ENCODE results near the gene DNAAF3. TPM values are rescaled to one million over a fixed set of nuclear protein-coding genes. Genes with fewer than 3 reads are reported as not detected.
A peak's percentile ranks its signal among the peaks of the same experiment; 100 is the strongest.

DNAAF3 gene
- total RNA-seq, 1 donor, result 0.72 TPM

GRCh38 chr19:55115446-55116065 is 50.9 kb downstream of the DNAAF3 start:
- Histone ChIP-seq H3K4me2 (ENCODE audit: insufficient read depth, low read length) (peak overlapping the region; percentile 97), H3K27ac (ENCODE audit: low read depth, low read length) (peak overlapping the region; percentile 77), H2AFZ (ENCODE audit: low read length) (peak overlapping the region; percentile 75), H3K79me2 (ENCODE audit: insufficient read depth, low read length) (peaks cover 61% of the 10 kb centered on the region), H4K20me1 (ENCODE audit: insufficient read depth, low read length) (peaks cover 52% of the 10 kb centered on the region), H3K36me3 (ENCODE audit: insufficient read depth, low read length) (peaks cover 4% of the 10 kb centered on the region), H3K9me3 (ENCODE audit: low read depth, low read length) (no peaks in the 10 kb centered on the region), H3K4me1 (ENCODE audit: insufficient read depth, low read length) (peaks cover 14% of the 10 kb centered on the region), H3K4me3 (ENCODE audit: insufficient read depth, low read length) (peak overlapping the region; percentile 94), H3K27me3 (ENCODE audit: insufficient read depth, low read length) (no peaks in the 10 kb centered on the region)
- DNase-seq (ENCODE audit: insufficient read length, low spot score, missing footprints), result peak; percentile 91
- no peak for TF ChIP-seq CTCF (IDR thresholded peaks at IDR 0.05; ENCODE audit: extremely low read depth, low read depth, low read length)

GRCh38 chr19:55114566-55115145 is 51.8 kb downstream of the DNAAF3 start:
- H3K79me2 ChIP-seq (ENCODE audit: insufficient read depth, low read length), result peaks cover 67% of the 10 kb centered on the region
- no peak overlapping the region for H3K4me3 ChIP-seq (ENCODE audit: insufficient read depth, low read length)
- H3K27me3 ChIP-seq (ENCODE audit: insufficient read depth, low read length), result no peaks in the 10 kb centered on the region
- no peak overlapping the region for H2AFZ ChIP-seq (ENCODE audit: low read length)
- peak; percentile 82 for DNase-seq (ENCODE audit: insufficient read length, low spot score, missing footprints)
- peaks cover 8% of the 10 kb centered on the region for H3K36me3 ChIP-seq (ENCODE audit: insufficient read depth, low read length)
- H3K4me2 ChIP-seq (ENCODE audit: insufficient read depth, low read length), result no peak overlapping the region
- no peak for TF ChIP-seq CTCF (IDR thresholded peaks at IDR 0.05; ENCODE audit: extremely low read depth, low read depth, low read length)
- H3K9me3 ChIP-seq (ENCODE audit: low read depth, low read length), result no peaks in the 10 kb centered on the region
- peak overlapping the region; percentile 51 for H3K27ac ChIP-seq (ENCODE audit: low read depth, low read length)
- peaks cover 52% of the 10 kb centered on the region for H4K20me1 ChIP-seq (ENCODE audit: insufficient read depth, low read length)
- peaks cover 14% of the 10 kb centered on the region for H3K4me1 ChIP-seq (ENCODE audit: insufficient read depth, low read length)

GRCh38 chr19:55113570-55114039 is 52.8 kb downstream of the DNAAF3 start:
- Histone ChIP-seq H2AFZ (ENCODE audit: low read length) (no peak overlapping the region), H3K4me3 (ENCODE audit: insufficient read depth, low read length) (no peak overlapping the region), H3K36me3 (ENCODE audit: insufficient read depth, low read length) (peaks cover 15% of the 10 kb centered on the region), H4K20me1 (ENCODE audit: insufficient read depth, low read length) (peaks cover 52% of the 10 kb centered on the region), H3K4me2 (ENCODE audit: insufficient read depth, low read length) (no peak overlapping the region), H3K27ac (ENCODE audit: low read depth, low read length) (peak overlapping the region; percentile 77), H3K9me3 (ENCODE audit: low read depth, low read length) (no peaks in the 10 kb centered on the region), H3K79me2 (ENCODE audit: insufficient read depth, low read length) (peaks cover 77% of the 10 kb centered on the region), H3K27me3 (ENCODE audit: insufficient read depth, low read length) (no peaks in the 10 kb centered on the region), H3K4me1 (ENCODE audit: insufficient read depth, low read length) (peaks cover 13% of the 10 kb centered on the region)
- DNase-seq (ENCODE audit: insufficient read length, low spot score, missing footprints), result peak; percentile 98
- no peak for TF ChIP-seq CTCF (IDR thresholded peaks at IDR 0.05; ENCODE audit: extremely low read depth, low read depth, low read length)

- H3K79me2 ChIP-seq (ENCODE audit: insufficient read depth, low read length), result peaks cover 82% of the 10 kb centered on the region
- H3K27ac ChIP-seq (ENCODE audit: low read depth, low read length), result peak overlapping the region; percentile 77
- DNase-seq (ENCODE audit: insufficient read length, low spot score, missing footprints), result peak; percentile 81
- no peak overlapping the region for H3K4me3 ChIP-seq (ENCODE audit: insufficient read depth, low read length)
- H3K4me2 ChIP-seq (ENCODE audit: insufficient read depth, low read length), result no peak overlapping the region
- peaks cover 8% of the 10 kb centered on the region for H3K4me1 ChIP-seq (ENCODE audit: insufficient read depth, low read length)
- no peaks in the 10 kb centered on the region for H3K9me3 ChIP-seq (ENCODE audit: low read depth, low read length)
- no peak overlapping the region for H2AFZ ChIP-seq (ENCODE audit: low read length)
- H4K20me1 ChIP-seq (ENCODE audit: insufficient read depth, low read length), result peaks cover 52% of the 10 kb centered on the region
- no peaks in the 10 kb centered on the region for H3K27me3 ChIP-seq (ENCODE audit: insufficient read depth, low read length)
- H3K36me3 ChIP-seq (ENCODE audit: insufficient read depth, low read length), result peaks cover 15% of the 10 kb centered on the region
- no peak for TF ChIP-seq CTCF (IDR thresholded peaks at IDR 0.05; ENCODE audit: extremely low read depth, low read depth, low read length)
Measured at GRCh38 chr19:55112777-55113569, 53.4 kb downstream of the DNAAF3 start.
